H9 (cell line): Measurements from ENCODE around the gene TMA7B. TPM values are rescaled to one million over a fixed set of nuclear protein-coding genes. Genes with fewer than 3 reads are reported as not detected.

Experiments used
- DNase-seq: peaks from one replicate; pipeline ENCODE4 v3.0.0-alpha.2; 2017
- H2AFZ ChIP-seq: one replicate; pipeline ENCODE4 v1.6.1; 2013; ENCODE audit warnings: mild to moderate bottlenecking, low read length, control low read depth, moderate library complexity
- H2AK5ac ChIP-seq: 2 replicates; pipeline ENCODE4 v1.6.1; 2013; ENCODE audit warnings: low read length, control low read depth, mixed read lengths; ENCODE audit not compliant: insufficient read length
- H2BK120ac ChIP-seq: one replicate; pipeline ENCODE4 v1.6.1; 2013; ENCODE audit warnings: low read depth, mild to moderate bottlenecking, low read length, control low read depth, inconsistent platforms; ENCODE audit not compliant: poor library complexity, severe bottlenecking
- H2BK12ac ChIP-seq: 2 replicates; pipeline ENCODE4 v1.6.1; 2013; ENCODE audit warnings: low read length, control low read depth, mixed read lengths, low read depth; ENCODE audit not compliant: insufficient read length
- H2BK15ac ChIP-seq: 2 replicates; pipeline ENCODE4 v1.6.1; 2013; ENCODE audit warnings: low read depth, low read length, control low read depth
- H2BK20ac ChIP-seq: one replicate; pipeline ENCODE4 v1.6.1; 2013; ENCODE audit warnings: low read depth, mild to moderate bottlenecking, low read length, control low read depth, inconsistent platforms; ENCODE audit not compliant: poor library complexity, severe bottlenecking
- H2BK5ac ChIP-seq: 2 replicates; pipeline ENCODE4 v1.6.1; 2013; ENCODE audit warnings: low read length, control low read depth, mixed read lengths; ENCODE audit not compliant: insufficient read length
- H3K14ac ChIP-seq: 2 replicates; pipeline ENCODE4 v1.6.1; 2013; ENCODE audit warnings: low read length, control low read depth; ENCODE audit not compliant: insufficient read depth
- H3K18ac ChIP-seq: 2 replicates; pipeline ENCODE4 v1.6.1; 2013; ENCODE audit warnings: low read depth, mild to moderate bottlenecking, mixed read lengths, low read length, control low read depth; ENCODE audit not compliant: insufficient read length
- H3K23ac ChIP-seq: 2 replicates; pipeline ENCODE4 v1.6.1; 2013; ENCODE audit warnings: low read length, control low read depth, mixed read lengths, low read depth; ENCODE audit not compliant: insufficient read length
- H3K23me2 ChIP-seq: 2 replicates; pipeline ENCODE4 v1.6.1; 2013; ENCODE audit warnings: low read depth, mild to moderate bottlenecking, mixed read lengths, low read length, control low read depth; ENCODE audit not compliant: insufficient read length, poor library complexity, severe bottlenecking
- H3K27ac ChIP-seq: 2 replicates; pipeline ENCODE4 v1.5.1; 2013; ENCODE audit warnings: low read length, control low read depth, mixed read lengths, low read depth; ENCODE audit not compliant: insufficient read length
- H3K27me3 ChIP-seq: 2 replicates; pipeline ENCODE4 v1.6.1; 2013; ENCODE audit warnings: low read length, control low read depth, inconsistent platforms; ENCODE audit not compliant: insufficient read depth
- H3K4ac ChIP-seq: 2 replicates; pipeline ENCODE4 v1.6.1; 2013; ENCODE audit warnings: low read depth, mild to moderate bottlenecking, control low read depth, inconsistent platforms, low read length, moderate library complexity
- H3K4me1 ChIP-seq: 2 replicates; pipeline ENCODE4 v1.6.1; 2013; ENCODE audit warnings: low read length, control low read depth, inconsistent platforms; ENCODE audit not compliant: insufficient read depth
- H3K4me2 ChIP-seq: 2 replicates; pipeline ENCODE4 v1.6.1; 2013; ENCODE audit warnings: low read length, control low read depth, mixed read lengths; ENCODE audit not compliant: insufficient read length, insufficient read depth
- H3K56ac ChIP-seq: 2 replicates; pipeline ENCODE4 v1.6.1; 2013; ENCODE audit warnings: low read depth, mild to moderate bottlenecking, mixed read lengths, low read length, control low read depth; ENCODE audit not compliant: insufficient read length
- H3K79me1 ChIP-seq: 2 replicates; pipeline ENCODE4 v1.6.1; 2013; ENCODE audit warnings: low read depth, mild to moderate bottlenecking, moderate library complexity, low read length, control low read depth, inconsistent platforms; ENCODE audit not compliant: insufficient read depth, poor library complexity, severe bottlenecking
- H3K79me2 ChIP-seq: 2 replicates; pipeline ENCODE4 v1.6.1; 2013; ENCODE audit warnings: low read length, control low read depth, inconsistent platforms; ENCODE audit not compliant: insufficient read depth
- H3K9ac ChIP-seq: 2 replicates; pipeline ENCODE4 v1.6.1; 2013; ENCODE audit warnings: low read length, control low read depth, mixed read lengths; ENCODE audit not compliant: insufficient read length; ENCODE audit errors: extremely low read depth
- H3K9me3 ChIP-seq: one replicate; pipeline ENCODE4 v1.6.1; 2013; ENCODE audit warnings: low read depth, low read length, inconsistent platforms; ENCODE audit not compliant: control insufficient read depth
- H3T11ph ChIP-seq: one replicate; pipeline ENCODE4 v1.6.1; 2013; ENCODE audit warnings: mild to moderate bottlenecking, low read length, control low read depth, inconsistent platforms
- H4K20me1 ChIP-seq: one replicate; pipeline ENCODE4 v1.6.1; 2013; ENCODE audit not compliant: control insufficient read depth, insufficient read length, insufficient read depth
- H4K5ac ChIP-seq: 2 replicates; pipeline ENCODE4 v1.6.1; 2013; ENCODE audit warnings: low read depth, mild to moderate bottlenecking, mixed read lengths, low read length, control low read depth; ENCODE audit not compliant: insufficient read length
- H4K8ac ChIP-seq: replicated peaks from 2 replicates; pipeline ENCODE4 v1.6.1; 2013; ENCODE audit warnings: low read length, control low read depth, mixed read lengths, low read depth; ENCODE audit not compliant: insufficient read length
- H4K91ac ChIP-seq: 2 replicates; pipeline ENCODE4 v1.6.1; 2013; ENCODE audit warnings: low read depth, mild to moderate bottlenecking, moderate library complexity, mixed read lengths, low read length, control low read depth; ENCODE audit not compliant: insufficient read length
- H3K27ac Mint-ChIP-seq, 3 experiments: 2 replicates in 2 of 3; 3 replicates in 1 of 3; pipeline ENCODE4 v1.8.0; 2020 to 2021; ENCODE audit warnings: mixed read lengths in 3 of 3, mild to moderate bottlenecking in 1 of 3, moderate library complexity in 1 of 3
- H3K27me3 Mint-ChIP-seq: 2 replicates; pipeline ENCODE4 v1.8.0; 2021; ENCODE audit warnings: low read depth, mild to moderate bottlenecking, moderate library complexity, mixed read lengths
- H3K36me3 Mint-ChIP-seq, 3 experiments: 2 replicates in 2 of 3; 3 replicates in 1 of 3; pipeline ENCODE4 v1.8.0; 2020 to 2021; ENCODE audit warnings: low read depth in 3 of 3, mixed read lengths in 3 of 3; ENCODE audit not compliant: insufficient read depth in 1 of 3
- H3K4me1 Mint-ChIP-seq, 2 experiments: 2 replicates each; pipeline ENCODE4 v1.8.0; 2020; ENCODE audit warnings: mixed read lengths in 2 of 2
- H3K4me3 Mint-ChIP-seq, 2 experiments: 2 replicates in 1 of 2; 3 replicates in 1 of 2; pipeline ENCODE4 v1.8.0; 2020 to 2021; ENCODE audit warnings: mild to moderate bottlenecking in 2 of 2, mixed read lengths in 2 of 2, moderate library complexity in 1 of 2
- H3K9me3 Mint-ChIP-seq, 2 experiments: 2 replicates in 1 of 2; 3 replicates in 1 of 2; pipeline ENCODE4 v1.8.0; 2020; ENCODE audit warnings: mild to moderate bottlenecking in 2 of 2, mixed read lengths in 2 of 2, moderate library complexity in 1 of 2
- WGBS: extraction: QIAGEN DNeasy Blood & Tissue Kit; methylation state at CpG from one replicate; pipeline ENCODE4 v1.1.7; 2013; ENCODE audit warnings: missing lambda C conversion rate, low lambda C conversion rate, mixed read lengths; ENCODE audit not compliant: insufficient read length; ENCODE audit errors: extremely low coverage; 5-methylcytosine and 5-hydroxymethylcytosine counted together
- total RNA-seq: library from RNA; stranded (reverse); gene quantifications from 2 replicates; pipeline ENCODE4 v1.2.1, GENCODE V29; 2021
- TF ChIP-seq, protein P1 (sequence below): fragments of 200-600 bp; sonication (generic); conservative IDR thresholded peaks from 3 replicates; pipeline ENCODE4 v1.8.0; 2021; ENCODE audit warnings: antibody characterized with exemption, mild to moderate bottlenecking

Gene TMA7B
- total RNA-seq, 1 experiment from 2014 or later: not detected

DNA sequence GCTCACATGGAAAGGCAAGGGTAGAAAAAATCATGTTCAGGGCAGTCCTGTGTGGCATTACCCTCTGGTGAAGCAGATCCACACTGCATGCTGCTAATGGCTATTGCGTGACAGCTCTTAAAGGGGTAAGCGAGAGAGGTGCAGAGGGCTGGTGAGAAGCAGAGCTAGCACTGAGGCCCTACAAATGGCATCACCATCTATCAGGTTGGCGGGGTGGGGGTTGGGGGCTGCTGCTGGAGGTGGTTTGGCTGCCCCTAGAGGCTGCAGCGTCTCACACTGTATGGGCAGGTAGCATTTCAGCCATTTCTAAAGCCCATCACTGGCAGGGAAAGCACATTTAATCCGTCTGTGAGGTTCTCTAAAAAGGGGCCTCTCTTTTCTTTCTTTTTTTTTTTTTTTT is 16.9 kb upstream of the TMA7B start:
- Histone ChIP-seq H2AK5ac (no peak overlapping the region), H3K23me2 (no peaks in the 10 kb centered on the region), H3K56ac (no peak overlapping the region), H4K20me1 (no peaks in the 10 kb centered on the region), H3T11ph (no peak overlapping the region), H3K9me3 (no peaks in the 10 kb centered on the region), H2BK15ac (no peak overlapping the region), H3K4me2 (no peak overlapping the region), H3K23ac (no peak overlapping the region), H3K9ac (no peak overlapping the region), H2BK12ac (no peak overlapping the region), H4K8ac (no peak overlapping the region), H4K5ac (no peak overlapping the region), H3K79me1 (no peaks in the 10 kb centered on the region), H2AFZ (no peak overlapping the region), H2BK120ac (no peak overlapping the region), H3K4ac (no peak overlapping the region), H2BK5ac (no peak overlapping the region), H4K91ac (no peak overlapping the region), H3K27ac (no peak overlapping the region), H3K14ac (no peak overlapping the region), H2BK20ac (no peak overlapping the region), H3K4me1 (peaks cover 20% of the 10 kb centered on the region), H3K79me2 (no peaks in the 10 kb centered on the region), H3K18ac (no peak overlapping the region), H3K27me3 (no peaks in the 10 kb centered on the region)
- Mint-ChIP-seq H3K4me3 (peak overlapping the region in 1 of 2 experiments; percentile 36; a peak in 1 of 5 replicates), H3K9me3 (no peaks in the 10 kb centered on the region), H3K36me3 (no peaks in the 10 kb centered on the region), H3K27me3 (no peaks in the 10 kb centered on the region), H3K4me1 (peaks cover 60 to 73% of the 10 kb centered on the region in 2 experiments), H3K27ac (peak overlapping the region in 2 of 3 experiments; percentile 51 to 73; a peak in 4 of 7 replicates)
- peak; percentile 83 for DNase-seq
- no CpG with 5 or more reads among the region's 5 CpGs for WGBS
- TF ChIP-seq, protein P1, sequence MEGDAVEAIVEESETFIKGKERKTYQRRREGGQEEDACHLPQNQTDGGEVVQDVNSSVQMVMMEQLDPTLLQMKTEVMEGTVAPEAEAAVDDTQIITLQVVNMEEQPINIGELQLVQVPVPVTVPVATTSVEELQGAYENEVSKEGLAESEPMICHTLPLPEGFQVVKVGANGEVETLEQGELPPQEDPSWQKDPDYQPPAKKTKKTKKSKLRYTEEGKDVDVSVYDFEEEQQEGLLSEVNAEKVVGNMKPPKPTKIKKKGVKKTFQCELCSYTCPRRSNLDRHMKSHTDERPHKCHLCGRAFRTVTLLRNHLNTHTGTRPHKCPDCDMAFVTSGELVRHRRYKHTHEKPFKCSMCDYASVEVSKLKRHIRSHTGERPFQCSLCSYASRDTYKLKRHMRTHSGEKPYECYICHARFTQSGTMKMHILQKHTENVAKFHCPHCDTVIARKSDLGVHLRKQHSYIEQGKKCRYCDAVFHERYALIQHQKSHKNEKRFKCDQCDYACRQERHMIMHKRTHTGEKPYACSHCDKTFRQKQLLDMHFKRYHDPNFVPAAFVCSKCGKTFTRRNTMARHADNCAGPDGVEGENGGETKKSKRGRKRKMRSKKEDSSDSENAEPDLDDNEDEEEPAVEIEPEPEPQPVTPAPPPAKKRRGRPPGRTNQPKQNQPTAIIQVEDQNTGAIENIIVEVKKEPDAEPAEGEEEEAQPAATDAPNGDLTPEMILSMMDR: peak; percentile 65
